IPS-18a (cell line): ENCODE results near the gene IFI35.

ENCODE experiments used
- H3K27ac ChIP-seq: one replicate; pipeline ENCODE4 v1.5.1; 2013; ENCODE audit warnings: low read length
- H3K27me3 ChIP-seq: one replicate; pipeline ENCODE4 v1.6.1; 2013; ENCODE audit warnings: mild to moderate bottlenecking, low read length; ENCODE audit not compliant: control insufficient read depth, insufficient read depth
- H3K36me3 ChIP-seq: one replicate; pipeline ENCODE4 v1.6.1; 2013; ENCODE audit warnings: low read depth, low read length; ENCODE audit not compliant: control insufficient read depth
- H3K4me1 ChIP-seq: one replicate; pipeline ENCODE4 v1.6.1; 2013; ENCODE audit warnings: low read depth, low read length; ENCODE audit not compliant: control insufficient read depth
- H3K4me3 ChIP-seq: one replicate; pipeline ENCODE4 v1.5.1; 2013; ENCODE audit warnings: low read length
- H3K9ac ChIP-seq: one replicate; pipeline ENCODE4 v1.6.1; 2013; ENCODE audit warnings: mild to moderate bottlenecking, low read length, moderate library complexity
- H3K9me3 ChIP-seq: one replicate; pipeline ENCODE4 v1.6.1; 2013; ENCODE audit warnings: low read depth, low read length; ENCODE audit not compliant: control insufficient read depth

IFI35 gene

GRCh38 chr17:43026595-43026994 lies 20.0 kb downstream of the IFI35 start:
- no peaks in the 10 kb centered on the region for H3K36me3 ChIP-seq
- H3K9me3 ChIP-seq = no peaks in the 10 kb centered on the region
- no peak overlapping the region for H3K9ac ChIP-seq
- H3K4me3 ChIP-seq = peak overlapping the region; percentile 5
- no peak overlapping the region for H3K27ac ChIP-seq
- H3K4me1 ChIP-seq = peaks cover 23% of the 10 kb centered on the region
- no peaks in the 10 kb centered on the region for H3K27me3 ChIP-seq

- Histone ChIP-seq H3K36me3 (no peaks in the 10 kb centered on the region), H3K4me3 (peak overlapping the region; percentile 5), H3K27me3 (no peaks in the 10 kb centered on the region), H3K9ac (no peak overlapping the region), H3K27ac (peak overlapping the region; percentile 4), H3K4me1 (peaks cover 25% of the 10 kb centered on the region), H3K9me3 (no peaks in the 10 kb centered on the region)
Observed at GRCh38 chr17:43027091-43028032, 20.8 kb downstream of the IFI35 start.

- Histone ChIP-seq H3K27ac (no peak overlapping the region), H3K9me3 (no peaks in the 10 kb centered on the region), H3K36me3 (no peaks in the 10 kb centered on the region), H3K4me1 (peaks cover 28% of the 10 kb centered on the region), H3K9ac (no peak overlapping the region), H3K4me3 (no peak overlapping the region), H3K27me3 (no peaks in the 10 kb centered on the region)
Observed at GRCh38 chr17:43028221-43028861, 21.8 kb downstream of the IFI35 start.

GRCh38 chr17:43030137-43030767 lies 23.7 kb downstream of the IFI35 start:
- H3K9ac ChIP-seq = no peak overlapping the region
- no peaks in the 10 kb centered on the region for H3K36me3 ChIP-seq
- peaks cover 46% of the 10 kb centered on the region for H3K4me1 ChIP-seq
- H3K9me3 ChIP-seq = no peaks in the 10 kb centered on the region
- H3K4me3 ChIP-seq = no peak overlapping the region
- no peaks in the 10 kb centered on the region for H3K27me3 ChIP-seq
- H3K27ac ChIP-seq = no peak overlapping the region

GRCh38 chr17:43031666-43032065 lies 25.1 kb downstream of the IFI35 start:
- no peak overlapping the region for H3K27ac ChIP-seq
- H3K27me3 ChIP-seq = no peaks in the 10 kb centered on the region
- no peak overlapping the region for H3K9ac ChIP-seq

GRCh38 chr17:43033948-43034881 lies 27.6 kb downstream of the IFI35 start:
- H3K4me1 ChIP-seq = peaks cover 37% of the 10 kb centered on the region
- H3K36me3 ChIP-seq = no peaks in the 10 kb centered on the region
- peak overlapping the region; percentile 66 for H3K9ac ChIP-seq
- H3K27ac ChIP-seq = peak overlapping the region; percentile 88
- H3K27me3 ChIP-seq = no peaks in the 10 kb centered on the region
- H3K4me3 ChIP-seq = peak overlapping the region; percentile 56
- H3K9me3 ChIP-seq = no peaks in the 10 kb centered on the region

More at GRCh38 chr17:43031666-43032065, 25.1 kb downstream of the IFI35 start:
- no peak overlapping the region for H3K4me3 ChIP-seq
- peaks cover 48% of the 10 kb centered on the region for H3K4me1 ChIP-seq
- H3K9me3 ChIP-seq = no peaks in the 10 kb centered on the region
- no peaks in the 10 kb centered on the region for H3K36me3 ChIP-seq

GRCh38 chr17:43034894-43035293 lies 28.3 kb downstream of the IFI35 start:
- Histone ChIP-seq H3K4me3 (peak overlapping the region; percentile 56), H3K36me3 (no peaks in the 10 kb centered on the region), H3K9ac (no peak overlapping the region), H3K27ac (peak overlapping the region; percentile 88), H3K4me1 (peaks cover 37% of the 10 kb centered on the region), H3K9me3 (no peaks in the 10 kb centered on the region), H3K27me3 (no peaks in the 10 kb centered on the region)

GRCh38 chr17:43039646-43040045 lies 33.1 kb downstream of the IFI35 start:
- no peak overlapping the region for H3K9ac ChIP-seq
- no peak overlapping the region for H3K27ac ChIP-seq
- H3K9me3 ChIP-seq = no peaks in the 10 kb centered on the region
- no peak overlapping the region for H3K4me3 ChIP-seq
- H3K36me3 ChIP-seq = peaks cover 6% of the 10 kb centered on the region
- peaks cover 43% of the 10 kb centered on the region for H3K4me1 ChIP-seq
- H3K27me3 ChIP-seq = no peaks in the 10 kb centered on the region

- Histone ChIP-seq H3K27me3 (no peaks in the 10 kb centered on the region), H3K4me1 (peaks cover 33% of the 10 kb centered on the region), H3K4me3 (no peak overlapping the region), H3K9ac (no peak overlapping the region), H3K36me3 (peaks cover 11% of the 10 kb centered on the region), H3K27ac (no peak overlapping the region), H3K9me3 (no peaks in the 10 kb centered on the region)
Observed at GRCh38 chr17:43040655-43041054, 34.1 kb downstream of the IFI35 start.

GRCh38 chr17:43042025-43042628 lies 35.5 kb downstream of the IFI35 start:
- H3K4me1 ChIP-seq = peaks cover 28% of the 10 kb centered on the region
- peak overlapping the region; percentile 14 for H3K4me3 ChIP-seq
- H3K27ac ChIP-seq = peak overlapping the region; percentile 25
- peak overlapping the region; percentile 17 for H3K9ac ChIP-seq
- no peaks in the 10 kb centered on the region for H3K27me3 ChIP-seq
- no peaks in the 10 kb centered on the region for H3K9me3 ChIP-seq
- H3K36me3 ChIP-seq = peaks cover 11% of the 10 kb centered on the region
